Neuronal stem cell (in vitro differentiated cells): ENCODE measurements around the gene ABCB1.

Source experiments
- DNase-seq: peaks from one replicate; pipeline ENCODE4 v3.0.0-alpha.2; 2013; ENCODE audit warnings: low spot score
- H2AFZ ChIP-seq: one replicate; pipeline ENCODE4 v1.6.1; 2013; ENCODE audit warnings: mild to moderate bottlenecking, low read length, inconsistent platforms
- H2AK5ac ChIP-seq: 2 replicates; pipeline ENCODE4 v1.6.1; 2013; ENCODE audit warnings: low read depth, mild to moderate bottlenecking, inconsistent platforms, low read length, moderate library complexity, mixed read lengths
- H2BK120ac ChIP-seq: 2 replicates; pipeline ENCODE4 v1.6.1; 2013; ENCODE audit warnings: low read depth, mild to moderate bottlenecking, inconsistent platforms, low read length, moderate library complexity, mixed read lengths
- H2BK12ac ChIP-seq: one replicate; pipeline ENCODE4 v1.6.1; 2013; ENCODE audit warnings: low read length, inconsistent platforms
- H2BK15ac ChIP-seq: 2 replicates; pipeline ENCODE4 v1.6.1; 2013; ENCODE audit warnings: mild to moderate bottlenecking, low read length, inconsistent platforms, mixed read lengths
- H2BK5ac ChIP-seq: one replicate; pipeline ENCODE4 v1.6.1; 2013; ENCODE audit warnings: inconsistent platforms, mild to moderate bottlenecking, low read length, moderate library complexity
- H3K14ac ChIP-seq: one replicate; pipeline ENCODE4 v1.6.1; 2013; ENCODE audit warnings: low read length, inconsistent platforms
- H3K18ac ChIP-seq: 2 replicates; pipeline ENCODE4 v1.6.1; 2013; ENCODE audit warnings: low read length, inconsistent platforms
- H3K23ac ChIP-seq: 2 replicates; pipeline ENCODE4 v1.6.1; 2013; ENCODE audit warnings: low read depth, mild to moderate bottlenecking, mixed read lengths, low read length, inconsistent platforms; ENCODE audit not compliant: poor library complexity
- H3K27ac ChIP-seq: replicated peaks from 3 replicates; pipeline ENCODE4 v1.5.1; 2013; ENCODE audit warnings: low read length, inconsistent platforms
- H3K27me3 ChIP-seq, 3 experiments: 2 replicates each; pipeline ENCODE4 v1.6.1; 2013; ENCODE audit warnings: low read length in 3 of 3, mild to moderate bottlenecking in 2 of 3, inconsistent platforms in 1 of 3, low read depth in 1 of 3, mixed read lengths in 1 of 3, moderate library complexity in 1 of 3; ENCODE audit not compliant: control insufficient read depth in 3 of 3, insufficient read depth in 3 of 3
- H3K36me3 ChIP-seq, 2 donors: replicated peaks in 1 of 2; 2 replicates each; pipeline ENCODE4 v1.6.1; 2013; ENCODE audit warnings: low read length in 2 of 2; ENCODE audit not compliant: control insufficient read depth in 2 of 2, insufficient read depth in 2 of 2
- H3K4ac ChIP-seq: 2 replicates; pipeline ENCODE4 v1.6.1; 2013; ENCODE audit warnings: inconsistent platforms, mild to moderate bottlenecking, low read length, moderate library complexity
- H3K4me1 ChIP-seq, 2 donors: 1 replicate in 1 of 2; 2 replicates in 1 of 2; pipeline ENCODE4 v1.6.1; 2013; ENCODE audit warnings: low read length in 2 of 2, low read depth in 1 of 2; ENCODE audit not compliant: control insufficient read depth in 2 of 2, insufficient read depth in 1 of 2
- H3K4me2 ChIP-seq: one replicate; pipeline ENCODE4 v1.6.1; 2013; ENCODE audit warnings: mild to moderate bottlenecking, low read length, inconsistent platforms; ENCODE audit not compliant: insufficient read depth, poor library complexity, severe bottlenecking
- H3K4me3 ChIP-seq, 2 donors: 2 replicates each; pipeline ENCODE4 v1.5.1; 2013; ENCODE audit warnings: low read length in 2 of 2, mild to moderate bottlenecking in 2 of 2, inconsistent platforms in 1 of 2, moderate library complexity in 1 of 2
- H3K79me1 ChIP-seq: one replicate; pipeline ENCODE4 v1.6.1; 2013; ENCODE audit warnings: low read depth, mild to moderate bottlenecking, inconsistent platforms, low read length, moderate library complexity
- H3K9ac ChIP-seq: one replicate; pipeline ENCODE4 v1.6.1; 2013; ENCODE audit warnings: mild to moderate bottlenecking, low read depth, low read length, inconsistent platforms; ENCODE audit not compliant: poor library complexity
- H3K9me3 ChIP-seq, 2 donors: replicated peaks in 1 of 2; 2 replicates each; pipeline versions ENCODE3 to v1.6.1; 2013; ENCODE audit warnings: low read length in 2 of 2, mild to moderate bottlenecking in 2 of 2, inconsistent platforms in 1 of 2, low read depth in 1 of 2, mixed read lengths in 1 of 2, moderate library complexity in 1 of 2; ENCODE audit not compliant: control insufficient read depth in 2 of 2, insufficient read depth in 1 of 2
- H4K8ac ChIP-seq: one replicate; pipeline ENCODE4 v1.6.1; 2013; ENCODE audit warnings: low read depth, mild to moderate bottlenecking, inconsistent platforms, low read length, moderate library complexity
- H4K91ac ChIP-seq: one replicate; pipeline ENCODE4 v1.6.1; 2013; ENCODE audit warnings: low read length, low read depth, mild to moderate bottlenecking, inconsistent platforms; ENCODE audit not compliant: poor library complexity
- WGBS, 2 donors: extraction: QIAGEN DNeasy Blood & Tissue Kit; methylation state at CpG; one replicate each; pipeline ENCODE4 v1.1.7; 2013; ENCODE audit warnings: missing lambda C conversion rate in 2 of 2, mixed read lengths in 1 of 2; ENCODE audit not compliant: insufficient read length in 2 of 2, insufficient replicate concordance in 1 of 2; ENCODE audit errors: extremely low coverage in 2 of 2; 5-methylcytosine and 5-hydroxymethylcytosine counted together

The ABCB1 gene

GRCh38 chr7:87599336-87599735 lies 1.3 kb downstream of the ABCB1 start:
- peaks cover 0 to 21% (median 0%) of the 10 kb centered on the region in 3 experiments for H3K27me3 ChIP-seq
- H3K23ac ChIP-seq = no peak overlapping the region
- H2BK15ac ChIP-seq = no peak overlapping the region
- WGBS, 2 donors = no CpG with 5 or more reads among the region's 10 CpGs
- H3K18ac ChIP-seq = no peak overlapping the region
- H4K91ac ChIP-seq = no peak overlapping the region
- no peak overlapping the region for H3K4me2 ChIP-seq
- H2AK5ac ChIP-seq = no peak overlapping the region
- no peak for DNase-seq
- no peak overlapping the region for H3K4ac ChIP-seq
- H3K27ac ChIP-seq = no peak overlapping the region
- H3K36me3 ChIP-seq = no peaks in the 10 kb centered on the region
- peaks cover 0 to 3% of the 10 kb centered on the region in 2 donors for H3K4me1 ChIP-seq
- H2BK12ac ChIP-seq = no peak overlapping the region
- H4K8ac ChIP-seq = no peak overlapping the region
- no peaks in the 10 kb centered on the region for H3K9me3 ChIP-seq
- no peak overlapping the region for H2BK5ac ChIP-seq
- H2AFZ ChIP-seq = peak overlapping the region; percentile 8
- no peak overlapping the region for H3K9ac ChIP-seq
- peak overlapping the region in 1 of 2 donors; percentile 57 for H3K4me3 ChIP-seq
- no peaks in the 10 kb centered on the region for H3K79me1 ChIP-seq
- H3K14ac ChIP-seq = no peak overlapping the region
- H2BK120ac ChIP-seq = no peak overlapping the region

DNA sequence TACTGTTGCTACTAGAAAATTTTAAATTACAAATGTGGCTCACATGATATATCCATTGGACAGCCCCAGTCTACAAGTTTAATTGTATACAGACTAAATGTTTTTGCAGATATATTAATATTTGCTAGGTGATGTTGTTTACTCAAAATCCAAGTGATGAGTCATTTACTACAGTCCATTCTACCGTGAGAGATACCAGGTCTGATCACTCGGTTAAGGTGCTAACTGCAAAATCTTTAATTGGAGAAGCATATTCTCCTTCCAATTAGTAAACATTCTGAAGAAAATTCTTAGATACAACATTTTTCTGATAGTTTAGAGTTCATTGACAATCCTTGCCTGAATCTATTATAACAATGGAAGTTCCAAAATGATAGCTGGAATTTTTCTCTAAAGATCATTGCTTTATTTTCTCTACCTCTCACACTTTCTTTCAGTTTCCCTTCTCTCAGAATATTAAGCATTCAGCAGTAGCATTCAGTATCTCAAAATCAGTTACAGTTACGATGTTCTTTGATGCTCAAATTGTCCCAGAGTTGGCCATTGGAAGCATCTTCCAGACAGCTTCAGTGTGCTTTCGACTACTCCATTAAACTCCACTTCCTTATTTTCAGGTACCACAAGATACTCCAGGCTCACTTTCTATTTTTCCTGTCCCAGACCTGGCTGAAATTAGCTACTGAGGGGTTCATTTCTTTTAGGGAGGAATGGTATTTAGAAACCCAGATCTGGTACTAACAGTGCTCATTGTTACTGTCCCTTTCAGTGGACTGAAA lies 2.3 kb downstream of the ABCB1 start:
- H2BK5ac ChIP-seq = no peak overlapping the region
- H3K4ac ChIP-seq = no peak overlapping the region
- H3K36me3 ChIP-seq = no peaks in the 10 kb centered on the region
- H3K4me1 ChIP-seq = peaks cover 0 to 3% of the 10 kb centered on the region in 2 donors
- no peak overlapping the region for H3K4me2 ChIP-seq
- H3K79me1 ChIP-seq = no peaks in the 10 kb centered on the region
- no peak overlapping the region for H3K9ac ChIP-seq
- H2BK15ac ChIP-seq = no peak overlapping the region
- no peak overlapping the region for H3K18ac ChIP-seq
- peak overlapping the region in 1 of 2 donors; percentile 13 for H3K4me3 ChIP-seq
- H3K27me3 ChIP-seq = peaks cover 0 to 21% (median 0%) of the 10 kb centered on the region in 3 experiments
- H3K27ac ChIP-seq = no peak overlapping the region
- no CpG with 5 or more reads among the region's 4 CpGs for WGBS, 2 donors
- H3K14ac ChIP-seq = no peak overlapping the region
- no peak for DNase-seq
- H2AK5ac ChIP-seq = no peak overlapping the region
- no peak overlapping the region for H3K23ac ChIP-seq
- no peak overlapping the region for H2BK120ac ChIP-seq
- no peak overlapping the region for H4K8ac ChIP-seq
- H4K91ac ChIP-seq = no peak overlapping the region
- H2AFZ ChIP-seq = peak overlapping the region; percentile 45
- H3K9me3 ChIP-seq = no peaks in the 10 kb centered on the region
- no peak overlapping the region for H2BK12ac ChIP-seq

GRCh38 chr7:87596696-87597095 lies 4.0 kb downstream of the ABCB1 start:
- Histone ChIP-seq H2BK15ac (no peak overlapping the region), H3K9me3 (no peaks in the 10 kb centered on the region), H3K4me2 (no peak overlapping the region), H4K8ac (no peak overlapping the region), H3K79me1 (no peaks in the 10 kb centered on the region), H3K4me1 (peaks cover 0 to 3% of the 10 kb centered on the region in 2 donors), H2BK12ac (no peak overlapping the region), H3K4me3 (no peak overlapping the region), H3K14ac (no peak overlapping the region), H2AFZ (peak overlapping the region; percentile 32), H4K91ac (no peak overlapping the region), H3K18ac (no peak overlapping the region), H3K4ac (no peak overlapping the region), H3K27me3 (peaks cover 0 to 21% (median 0%) of the 10 kb centered on the region in 3 experiments), H3K23ac (no peak overlapping the region), H3K9ac (no peak overlapping the region), H3K27ac (no peak overlapping the region), H2BK120ac (no peak overlapping the region), H3K36me3 (no peaks in the 10 kb centered on the region), H2AK5ac (no peak overlapping the region), H2BK5ac (no peak overlapping the region)
- no peak for DNase-seq
- no CpG with 5 or more reads among the region's 1 CpG for WGBS, 2 donors

DNA sequence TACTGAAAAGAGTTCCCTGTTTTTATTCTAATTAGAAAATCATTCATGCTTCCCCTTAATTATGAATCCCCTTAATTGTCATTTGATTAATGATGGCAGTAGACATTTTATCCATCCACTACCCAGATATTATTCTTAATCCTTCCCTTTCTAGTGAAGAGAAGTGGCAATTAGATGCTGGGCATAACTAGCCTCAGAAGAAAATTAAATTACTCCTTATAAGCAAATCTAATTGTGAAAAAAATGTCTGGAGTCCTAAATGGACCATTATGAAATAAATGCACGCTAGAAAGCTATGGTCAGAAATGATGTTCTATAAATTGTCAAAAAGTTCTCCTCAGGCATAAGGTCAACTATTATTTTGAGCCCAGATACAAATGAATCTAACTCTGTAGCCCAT lies 4.5 kb downstream of the ABCB1 start:
- Histone ChIP-seq H3K4me2 (no peak overlapping the region), H3K36me3 (no peaks in the 10 kb centered on the region), H3K79me1 (no peaks in the 10 kb centered on the region), H3K9me3 (no peaks in the 10 kb centered on the region), H3K18ac (no peak overlapping the region), H4K91ac (no peak overlapping the region), H2AFZ (no peak overlapping the region), H3K9ac (no peak overlapping the region), H3K4me3 (no peak overlapping the region), H2BK120ac (no peak overlapping the region), H3K4ac (no peak overlapping the region), H3K27ac (no peak overlapping the region), H3K23ac (no peak overlapping the region), H2BK15ac (no peak overlapping the region), H2BK5ac (no peak overlapping the region), H3K4me1 (peaks cover 0 to 3% of the 10 kb centered on the region in 2 donors), H4K8ac (no peak overlapping the region), H2BK12ac (no peak overlapping the region), H3K27me3 (peaks cover 0 to 21% (median 0%) of the 10 kb centered on the region in 3 experiments), H2AK5ac (no peak overlapping the region), H3K14ac (no peak overlapping the region)
- DNase-seq = no peak
- WGBS, 2 donors = no CpG with 5 or more reads among the region's 1 CpG
